ENCODE results near the gene OTOF. TPM values are rescaled to one million over a fixed set of nuclear protein-coding genes. Genes with fewer than 3 reads are reported as not detected.

The OTOF gene
- total and polyA plus RNA-seq, 4 experiments from 2014 or later, result 0.55 to 0.91 (median 0.83) TPM

- Mint-ChIP-seq H3K4me3 (no peak overlapping the region), H3K36me3 (no peaks in the 10 kb centered on the region), H3K9me3 (peaks cover 0 to 17% (median 12%) of the 10 kb centered on the region in 8 donors), H3K4me1 (no peaks in the 10 kb centered on the region), H3K27me3 (no peaks in the 10 kb centered on the region), H3K27ac (no peak overlapping the region)
- Histone ChIP-seq H3K36me3 (ENCODE audit: insufficient read depth, low read length) (no peaks in the 10 kb centered on the region), H3K4me1 (ENCODE audit: insufficient read depth, low read length) (no peaks in the 10 kb centered on the region), H3K27me3 (ENCODE audit: insufficient read depth, low read length) (no peaks in the 10 kb centered on the region), H3K27ac (ENCODE audit: low read depth, low read length) (no peak overlapping the region), H3K9me3 (ENCODE audit: control insufficient read depth in 1 of 2, low read length in 2 of 2) (peaks cover 0 to 6% of the 10 kb centered on the region in 2 donors), H3K4me3 (ENCODE audit: low read length in 2 of 2) (no peak overlapping the region)
- DNase-seq, result no peak
- ChIA-PET POLR2A (ENCODE audit: partially characterized antibody) (no interaction called here), CTCF (ENCODE audit: partially characterized antibody) (no interaction called here)
- intact Hi-C loops (cut with micrococcal nuclease), result no loop called here
Measured at GRCh38 chr2:26465266-26465925, 12.5 kb downstream of the OTOF start.

- Mint-ChIP-seq H3K9me3 (peaks cover 0 to 13% (median 7%) of the 10 kb centered on the region in 8 donors), H3K4me3 (no peak overlapping the region), H3K27ac (no peak overlapping the region), H3K36me3 (no peaks in the 10 kb centered on the region), H3K27me3 (peaks cover 0 to 4% of the 10 kb centered on the region in 2 donors), H3K4me1 (peaks cover 0 to 2% (median 0%) of the 10 kb centered on the region in 4 donors)
- Histone ChIP-seq H3K36me3 (ENCODE audit: insufficient read depth, low read length) (no peaks in the 10 kb centered on the region), H3K9me3 (ENCODE audit: control insufficient read depth in 1 of 2, low read length in 2 of 2) (peaks cover 0 to 3% of the 10 kb centered on the region in 2 donors), H3K4me1 (ENCODE audit: insufficient read depth, low read length) (no peaks in the 10 kb centered on the region), H3K27me3 (ENCODE audit: insufficient read depth, low read length) (no peaks in the 10 kb centered on the region), H3K27ac (ENCODE audit: low read depth, low read length) (no peak overlapping the region), H3K4me3 (ENCODE audit: low read length in 2 of 2) (no peak overlapping the region)
- intact Hi-C loops (cut with micrococcal nuclease), result no loop called here
- no peak for DNase-seq
- ChIA-PET CTCF (ENCODE audit: partially characterized antibody) (no interaction called here), POLR2A (ENCODE audit: partially characterized antibody) (no interaction called here)
Measured at GRCh38 chr2:26464390-26465265, 13.3 kb downstream of the OTOF start.

GRCh38 chr2:26463244-26464192, 14.4 kb downstream of the OTOF start:
- Histone ChIP-seq H3K36me3 (ENCODE audit: insufficient read depth, low read length) (no peaks in the 10 kb centered on the region), H3K4me1 (ENCODE audit: insufficient read depth, low read length) (no peaks in the 10 kb centered on the region), H3K27ac (ENCODE audit: low read depth, low read length) (no peak overlapping the region), H3K27me3 (ENCODE audit: insufficient read depth, low read length) (no peaks in the 10 kb centered on the region), H3K9me3 (ENCODE audit: control insufficient read depth in 1 of 2, low read length in 2 of 2) (no peaks in the 10 kb centered on the region), H3K4me3 (ENCODE audit: low read length in 2 of 2) (no peak overlapping the region)
- ChIA-PET CTCF (ENCODE audit: partially characterized antibody) (no interaction called here), POLR2A (ENCODE audit: partially characterized antibody) (no interaction called here)
- H3K27ac Mint-ChIP-seq, result no peak overlapping the region
- H3K27me3 Mint-ChIP-seq, result peaks cover 0 to 4% of the 10 kb centered on the region in 2 donors
- peaks cover 0 to 5% (median under 1%) of the 10 kb centered on the region in 8 donors for H3K9me3 Mint-ChIP-seq
- no peak overlapping the region for H3K4me3 Mint-ChIP-seq
- intact Hi-C loops (cut with micrococcal nuclease), result no loop called here
- peaks cover 0 to 2% (median 0%) of the 10 kb centered on the region in 4 donors for H3K4me1 Mint-ChIP-seq
- no peak for DNase-seq
- H3K36me3 Mint-ChIP-seq, result no peaks in the 10 kb centered on the region

GRCh38 chr2:26462511-26463243, 15.2 kb downstream of the OTOF start:
- Mint-ChIP-seq H3K27ac (no peak overlapping the region), H3K4me1 (peaks cover 0 to 2% (median 0%) of the 10 kb centered on the region in 4 donors), H3K9me3 (peaks cover 0 to 2% (median 0%) of the 10 kb centered on the region in 8 donors), H3K4me3 (no peak overlapping the region), H3K27me3 (peaks cover 0 to 4% of the 10 kb centered on the region in 2 donors), H3K36me3 (no peaks in the 10 kb centered on the region)
- POLR2A ChIA-PET (ENCODE audit: partially characterized antibody), result no interaction called here
- H3K36me3 ChIP-seq (ENCODE audit: insufficient read depth, low read length), result no peaks in the 10 kb centered on the region
- H3K4me3 ChIP-seq (ENCODE audit: low read length in 2 of 2), result no peak overlapping the region
- no peak for DNase-seq
- CTCF ChIA-PET (ENCODE audit: partially characterized antibody), result no interaction called here
- H3K27me3 ChIP-seq (ENCODE audit: insufficient read depth, low read length), result no peaks in the 10 kb centered on the region
- no peaks in the 10 kb centered on the region for H3K9me3 ChIP-seq (ENCODE audit: control insufficient read depth in 1 of 2, low read length in 2 of 2)
- no peaks in the 10 kb centered on the region for H3K4me1 ChIP-seq (ENCODE audit: insufficient read depth, low read length)
- H3K27ac ChIP-seq (ENCODE audit: low read depth, low read length), result no peak overlapping the region
- intact Hi-C loops (cut with micrococcal nuclease), result no loop called here

- H3K27me3 ChIP-seq (ENCODE audit: insufficient read depth, low read length), result no peaks in the 10 kb centered on the region
- peaks cover 0 to 4% of the 10 kb centered on the region in 2 donors for H3K27me3 Mint-ChIP-seq
- no peaks in the 10 kb centered on the region for H3K36me3 ChIP-seq (ENCODE audit: insufficient read depth, low read length)
- H3K4me1 ChIP-seq (ENCODE audit: insufficient read depth, low read length), result no peaks in the 10 kb centered on the region
- H3K4me1 Mint-ChIP-seq, result peaks cover 0 to 2% (median 0%) of the 10 kb centered on the region in 4 donors
- no peak overlapping the region for H3K27ac Mint-ChIP-seq
- H3K36me3 Mint-ChIP-seq, result no peaks in the 10 kb centered on the region
- intact Hi-C loops (cut with micrococcal nuclease), result no loop called here
- no peak overlapping the region for H3K4me3 Mint-ChIP-seq
- no peak overlapping the region for H3K27ac ChIP-seq (ENCODE audit: low read depth, low read length)
- CTCF ChIA-PET (ENCODE audit: partially characterized antibody), result no interaction called here
- POLR2A ChIA-PET (ENCODE audit: partially characterized antibody), result no interaction called here
- no peak overlapping the region for H3K4me3 ChIP-seq (ENCODE audit: low read length in 2 of 2)
- DNase-seq, result no peak
- no peaks in the 10 kb centered on the region for H3K9me3 ChIP-seq (ENCODE audit: control insufficient read depth in 1 of 2, low read length in 2 of 2)
- H3K9me3 Mint-ChIP-seq, result peaks cover 0 to 2% (median 0%) of the 10 kb centered on the region in 8 donors
Measured at GRCh38 chr2:26462100-26462499, 15.8 kb downstream of the OTOF start.

GRCh38 chr2:26461601-26462023, 16.3 kb downstream of the OTOF start:
- Histone ChIP-seq H3K27me3 (ENCODE audit: insufficient read depth, low read length) (no peaks in the 10 kb centered on the region), H3K4me3 (ENCODE audit: low read length in 2 of 2) (no peak overlapping the region), H3K9me3 (ENCODE audit: control insufficient read depth in 1 of 2, low read length in 2 of 2) (no peaks in the 10 kb centered on the region), H3K4me1 (ENCODE audit: insufficient read depth, low read length) (no peaks in the 10 kb centered on the region), H3K36me3 (ENCODE audit: insufficient read depth, low read length) (no peaks in the 10 kb centered on the region), H3K27ac (ENCODE audit: low read depth, low read length) (no peak overlapping the region)
- no peak overlapping the region for H3K27ac Mint-ChIP-seq
- DNase-seq, result no peak
- H3K36me3 Mint-ChIP-seq, result no peaks in the 10 kb centered on the region
- peaks cover 0 to 4% of the 10 kb centered on the region in 2 donors for H3K27me3 Mint-ChIP-seq
- CTCF ChIA-PET (ENCODE audit: partially characterized antibody), result no interaction called here
- H3K9me3 Mint-ChIP-seq, result peaks cover 0 to 2% (median 0%) of the 10 kb centered on the region in 8 donors
- H3K4me1 Mint-ChIP-seq, result peaks cover 0 to 2% (median 0%) of the 10 kb centered on the region in 4 donors
- POLR2A ChIA-PET (ENCODE audit: partially characterized antibody), result no interaction called here
- H3K4me3 Mint-ChIP-seq, result no peak overlapping the region
- intact Hi-C loops (cut with micrococcal nuclease), result no loop called here
